Thymus (tissue), 11 donors: ENCODE measurements around the gene FKBP1C. TPM values are rescaled to one million over a fixed set of nuclear protein-coding genes. Genes with fewer than 3 reads are reported as not detected.

ENCODE experiments used
- DNase-seq, 9 donors: peaks; one replicate each; pipeline ENCODE4 v3.0.0-alpha.2; 2013; ENCODE audit warnings: low spot score in 9 of 9, low read depth in 6 of 9, missing footprints in 1 of 9
- H3K27ac ChIP-seq, 2 donors: one replicate each; pipeline ENCODE4 v1.5.1; 2013; ENCODE audit warnings: control low read depth in 1 of 2, low read depth in 1 of 2, low read length in 1 of 2, mild to moderate bottlenecking in 1 of 2, moderate library complexity in 1 of 2
- H3K27me3 ChIP-seq, 2 donors: one replicate each; pipeline ENCODE4 v1.5.1; 2013; ENCODE audit warnings: low read length in 1 of 2; ENCODE audit not compliant: control insufficient read depth in 2 of 2, insufficient read depth in 1 of 2
- H3K36me3 ChIP-seq, 2 donors: one replicate each; pipeline ENCODE4 v1.5.1; 2013; ENCODE audit warnings: low read length in 1 of 2, mild to moderate bottlenecking in 1 of 2, moderate library complexity in 1 of 2; ENCODE audit not compliant: control insufficient read depth in 2 of 2, insufficient read depth in 2 of 2
- H3K4me1 ChIP-seq, 2 donors: one replicate each; pipeline ENCODE4 v1.5.1; 2013; ENCODE audit warnings: low read length in 2 of 2; ENCODE audit not compliant: control insufficient read depth in 2 of 2, insufficient read depth in 2 of 2
- H3K4me3 ChIP-seq, 2 donors: one replicate each; pipeline ENCODE4 v1.5.1; 2013; ENCODE audit warnings: low read length in 2 of 2, control low read depth in 1 of 2, mild to moderate bottlenecking in 1 of 2
- H3K9me3 ChIP-seq, 2 donors: one replicate each; pipeline ENCODE4 v1.5.1; 2013; ENCODE audit warnings: low read length in 1 of 2, mild to moderate bottlenecking in 1 of 2; ENCODE audit not compliant: control insufficient read depth in 2 of 2, insufficient read depth in 1 of 2
- WGBS: extraction: QIAGEN DNeasy Blood & Tissue Kit; methylation state at CpG from one replicate; pipeline ENCODE4 v1.1.7; 2013; 5-methylcytosine and 5-hydroxymethylcytosine counted together
- polyA plus RNA-seq: library from polyadenylated mRNA; stranded (reverse); fragments of 200-250 nt; gene quantifications from one replicate; pipeline ENCODE4 v1.2.3, GENCODE V29; 2013
- total RNA-seq: library from RNA; stranded (reverse); fragments of 120-200 nt; gene quantifications from one replicate; pipeline ENCODE4 v1.2.4, GENCODE V29; 2013
- donor health status: healthy.

The FKBP1C gene
- total and polyA plus RNA-seq, 2 donors = 0.38 to 0.66 TPM

GRCh38 chr6:63245420-63245819 is 34.2 kb downstream of the FKBP1C start:
- no peak overlapping the region for H3K27ac ChIP-seq
- 87% methylated on average over 2 of the region's 2 CpGs for WGBS

GRCh38 chr6:63245909-63246308 is 34.6 kb downstream of the FKBP1C start:
- Histone ChIP-seq H3K4me3 (no peak overlapping the region), H3K36me3 (no peaks in the 10 kb centered on the region), H3K9me3 (no peaks in the 10 kb centered on the region), H3K27me3 (no peaks in the 10 kb centered on the region), H3K27ac (no peak overlapping the region), H3K4me1 (no peaks in the 10 kb centered on the region)
- no peak for DNase-seq
- 95% methylated on average over 1 of the region's 1 CpG for WGBS

More at GRCh38 chr6:63245420-63245819, 34.2 kb downstream of the FKBP1C start:
- Histone ChIP-seq H3K36me3 (no peaks in the 10 kb centered on the region), H3K4me3 (no peak overlapping the region), H3K27me3 (no peaks in the 10 kb centered on the region), H3K9me3 (no peaks in the 10 kb centered on the region), H3K4me1 (no peaks in the 10 kb centered on the region)
- no peak for DNase-seq

GRCh38 chr6:63246581-63246980 is 35.3 kb downstream of the FKBP1C start:
- Histone ChIP-seq H3K4me1 (no peaks in the 10 kb centered on the region), H3K36me3 (no peaks in the 10 kb centered on the region), H3K4me3 (no peak overlapping the region), H3K27ac (no peak overlapping the region), H3K27me3 (no peaks in the 10 kb centered on the region), H3K9me3 (no peaks in the 10 kb centered on the region)
- no peak for DNase-seq

GRCh38 chr6:63249875-63250482 is 38.7 kb downstream of the FKBP1C start:
- Histone ChIP-seq H3K4me1 (no peaks in the 10 kb centered on the region), H3K27ac (no peak overlapping the region), H3K36me3 (no peaks in the 10 kb centered on the region), H3K4me3 (no peak overlapping the region), H3K27me3 (no peaks in the 10 kb centered on the region), H3K9me3 (no peaks in the 10 kb centered on the region)
- no peak for DNase-seq
- whole genome bisulfite sequencing = 95% methylated on average over 3 of the region's 3 CpGs

- no peaks in the 10 kb centered on the region for H3K4me1 ChIP-seq
- no peaks in the 10 kb centered on the region for H3K9me3 ChIP-seq
- no peaks in the 10 kb centered on the region for H3K27me3 ChIP-seq
- H3K36me3 ChIP-seq = no peaks in the 10 kb centered on the region
- no peak overlapping the region for H3K27ac ChIP-seq
- no peak overlapping the region for H3K4me3 ChIP-seq
- DNase-seq = no peak
Measured at GRCh38 chr6:63259153-63259552, 47.9 kb downstream of the FKBP1C start.

GRCh38 chr6:63261820-63262219 is 50.6 kb downstream of the FKBP1C start:
- Histone ChIP-seq H3K4me1 (no peaks in the 10 kb centered on the region), H3K27ac (no peak overlapping the region), H3K27me3 (no peaks in the 10 kb centered on the region), H3K4me3 (no peak overlapping the region), H3K36me3 (no peaks in the 10 kb centered on the region), H3K9me3 (no peaks in the 10 kb centered on the region)
- no peak for DNase-seq
- 76% methylated on average over 3 of the region's 3 CpGs for WGBS

Other genes starting within 250 kb of the FKBP1C start
- gene LGSN, start 108.5 kb downstream of the FKBP1C start, total RNA-seq = 0.14 TPM
- 0.23 TPM for gene LGSN, start 108.5 kb downstream of the FKBP1C start, polyA plus RNA-seq